Measurements from ENCODE around the gene C1QB.
"Not testable (repeated sequence)": the region's sequence is repeated elsewhere in the genome, so short reads cannot be mapped to it uniquely, and the experiment has no call there.

Gene C1QB

DNA sequence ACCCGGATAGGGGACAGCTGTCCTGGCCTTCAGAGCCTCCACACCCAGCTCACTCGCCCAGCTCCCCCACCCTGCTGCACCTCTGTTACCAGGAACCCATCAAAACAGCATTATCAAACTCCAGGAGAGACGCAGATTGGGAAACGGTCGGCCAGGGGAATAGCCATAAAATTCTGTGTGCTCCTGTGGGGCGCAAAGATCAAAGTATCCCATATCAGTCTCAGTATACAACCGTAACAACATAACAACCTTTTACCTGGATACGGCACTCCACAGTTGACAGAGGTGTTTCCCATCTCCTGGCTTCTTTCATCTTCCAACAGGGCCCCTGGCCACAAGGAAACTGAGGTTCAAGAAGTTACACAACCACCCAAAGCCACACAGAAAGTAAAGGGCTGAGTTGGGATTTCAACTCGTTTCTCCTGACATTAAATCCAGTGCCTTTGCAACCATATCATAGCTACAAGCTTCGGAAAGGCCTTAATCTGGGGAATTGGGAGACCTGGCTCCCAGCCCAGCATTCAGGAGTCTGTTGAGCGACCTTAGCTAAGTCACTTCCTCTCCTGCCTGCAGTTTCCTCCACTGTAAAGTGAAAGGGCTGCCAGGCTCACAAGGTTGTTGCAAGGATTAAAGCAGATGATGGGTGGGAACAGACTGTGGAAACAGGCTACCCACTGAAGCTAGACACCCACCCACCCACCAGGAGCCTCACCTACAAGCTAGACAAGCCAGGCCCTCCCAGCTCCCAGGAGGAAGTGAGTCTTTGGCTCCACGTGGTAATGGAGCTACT, 49.5 kb downstream of the C1QB start:
- DNase-seq: no peak

GRCh38 chr1:22704440-22705067, 51.5 kb downstream of the C1QB start:
- DNase-seq: peak; percentile 88

GRCh38 chr1:22705586-22705985, 52.5 kb downstream of the C1QB start:
- no peak for DNase-seq

DNA sequence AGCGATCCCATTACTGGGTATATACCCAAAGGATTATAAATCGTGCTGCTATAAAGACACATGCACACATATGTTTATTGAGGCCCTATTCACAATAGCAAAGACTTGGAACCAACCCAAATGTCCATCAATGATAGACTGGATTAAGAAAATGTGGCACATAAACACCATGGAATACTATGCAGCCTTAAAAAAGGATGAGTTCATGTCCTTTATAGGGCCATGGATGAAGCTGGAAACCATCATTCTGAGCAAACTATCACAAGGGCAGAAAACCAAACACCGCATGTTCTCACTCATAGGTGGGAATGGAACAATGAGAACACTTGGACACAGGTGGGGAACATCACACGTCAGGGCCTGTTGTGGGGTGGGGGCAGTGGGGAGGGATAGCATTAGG, 53.1 kb downstream of the C1QB start:
- not testable (repeated sequence) for DNase-seq

GRCh38 chr1:22708777-22709176, 55.7 kb downstream of the C1QB start:
- DNase-seq: no peak

DNA sequence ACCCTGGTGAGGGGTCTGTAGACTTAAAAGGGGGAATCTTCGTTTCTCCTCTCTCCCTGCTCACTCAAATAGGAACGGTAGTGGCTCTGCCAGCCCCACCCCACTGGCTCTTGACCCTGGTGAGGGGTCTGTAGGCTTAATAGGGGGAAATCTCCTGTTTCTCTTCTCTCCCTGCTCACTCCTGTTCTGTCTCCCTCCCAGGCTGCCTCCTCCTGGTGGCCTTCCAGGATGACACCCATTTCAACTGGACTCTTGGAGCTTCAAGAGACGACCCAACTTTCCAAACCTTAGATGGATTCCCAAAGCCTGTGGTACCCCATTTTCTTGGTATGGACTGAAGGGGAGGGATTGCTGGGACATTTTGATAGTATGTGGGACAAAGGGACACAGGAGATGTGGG, 56.2 kb downstream of the C1QB start:
- no peak for DNase-seq

DNA sequence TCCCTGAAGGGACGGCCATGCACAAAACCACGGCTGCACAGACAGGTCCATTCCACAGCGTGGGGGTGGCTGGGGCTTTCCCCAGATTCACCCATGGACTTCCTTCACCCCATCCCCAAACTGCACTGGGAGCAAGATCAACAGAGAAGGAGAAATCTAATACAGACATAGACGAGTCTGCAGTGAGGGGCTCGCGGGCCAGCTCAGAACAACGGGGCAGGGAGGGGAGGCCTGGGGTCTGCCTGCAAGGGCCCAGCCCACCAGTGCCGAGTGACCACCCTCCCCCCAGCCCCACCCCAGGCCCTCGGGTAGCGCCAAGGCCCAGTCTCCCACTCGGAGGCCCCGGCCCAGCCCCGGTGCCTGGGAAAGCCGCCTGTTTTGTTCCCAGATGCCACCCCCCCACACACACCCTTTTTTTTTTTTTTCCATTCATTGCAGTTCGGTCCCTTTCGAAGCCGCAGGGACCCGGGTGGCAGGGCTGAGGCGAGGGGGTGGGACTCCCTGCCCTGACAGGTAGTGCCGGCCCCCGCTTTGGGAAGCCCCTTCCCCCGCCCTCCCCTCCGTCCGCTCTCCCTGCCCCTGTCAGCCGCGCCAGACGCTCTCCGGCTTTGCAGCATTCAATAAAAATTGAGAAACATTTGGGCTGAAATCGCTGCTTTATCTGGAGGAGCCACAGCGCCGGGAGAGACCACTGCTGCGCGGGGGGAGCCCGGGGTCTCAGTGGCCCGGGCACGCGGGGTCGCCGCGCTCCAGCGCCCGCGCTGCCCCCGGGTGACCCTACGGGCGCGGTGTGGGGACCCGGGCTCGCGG, 57.1 kb downstream of the C1QB start:
- peak; percentile 26 for DNase-seq

DNA sequence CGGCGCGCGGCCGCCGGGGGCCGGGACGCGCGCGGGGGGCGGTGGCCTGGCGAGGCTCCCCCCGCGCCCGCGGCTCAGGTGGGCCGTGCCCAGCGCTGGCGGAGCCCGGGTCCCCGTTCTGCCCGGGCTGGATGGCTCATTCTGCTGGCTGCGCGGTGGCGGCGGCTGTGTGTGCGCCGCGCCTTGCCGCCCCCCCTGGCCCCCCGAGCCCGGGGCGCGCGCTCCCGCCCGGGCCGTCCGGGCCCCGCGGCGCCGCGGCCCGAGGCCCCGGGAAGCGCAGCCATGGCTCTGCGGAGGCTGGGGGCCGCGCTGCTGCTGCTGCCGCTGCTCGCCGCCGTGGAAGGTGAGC, 57.6 kb downstream of the C1QB start, which contains the start of gene EPHB2:
Gene EPHB2 (plus strand): TSS at position 139 of the 349 bp plus-strand sequence. CDS start 144 bp downstream, at position 283.
- DNase-seq: peak; percentile 12

GRCh38 chr1:22711071-22711470, 58.0 kb downstream of the C1QB start:
- no peak for DNase-seq
